K562 (cell line): Measurements from ENCODE around the gene PDCD11. TPM values are rescaled to one million over a fixed set of nuclear protein-coding genes. Genes with fewer than 3 reads are reported as not detected.

Experiments used
- ATAC-seq: fragments of 200-7000 bp; cut with Tn5 transposase; 3 replicates; pipeline ENCODE4 v1.9.1; 2020; ENCODE audit warnings: moderate library complexity
- BruUV-seq: library from RNA; stranded (reverse); fragments of 400-500 nt; replicated peaks from 2 replicates; lab custom pipeline; 2021; lab: Mats Ljungman, UMichigan
- CTCF ChIA-PET: fragments of 300-600 bp; formaldehyde crosslinking; extraction: SDS; loops from one replicate; lab custom pipeline; 2021; ENCODE audit warnings: low intra/inter-chr PET ratio; lab: Yijun Ruan, JAX
- POLR2A ChIA-PET: fragments of 300-600, 350-650 bp; sonication (Branson Sonifier 250); formaldehyde crosslinking; extraction: SDS; loops from one replicate; lab custom pipeline; 2021; ENCODE audit warnings: antibody characterized with exemption, inconsistent platforms; lab: Yijun Ruan, JAX
- DNase-seq, 4 experiments: peaks; one replicate each; pipeline versions ENCODE4 v3.0.0 to v3.0.0-alpha.2; 2011 to 2018; ENCODE audit warnings: low spot score in 3 of 4, mixed read lengths in 3 of 4; ENCODE audit errors: extremely low read depth in 1 of 4
- FAIRE-seq: peaks from 2 replicates; lab custom pipeline; 2011; peaks lifted over from hg19 to GRCh38; lab: Jason Lieb, UNC
- H2AFZ ChIP-seq: 2 replicates; pipeline ENCODE4 v1.6.0; 2011; ENCODE audit warnings: low read depth, low read length, control low read depth, inconsistent platforms
- H3K27ac ChIP-seq: fragments of 200-600 bp; 3 replicates; pipeline ENCODE4 v1.8.0; 2011; ENCODE audit warnings: low read depth, mild to moderate bottlenecking, control low read depth, inconsistent platforms, low read length, moderate library complexity, mixed read lengths; ENCODE audit errors: extremely low read depth
- H3K27me3 ChIP-seq, 2 experiments: fragments of 300-600 bp in 1 of 2; 2 replicates in 1 of 2; 3 replicates in 1 of 2; pipeline versions ENCODE4 v1.6.0 to v1.8.0; 2011; ENCODE audit warnings: inconsistent platforms in 2 of 2, low read length in 2 of 2, mild to moderate bottlenecking in 1 of 2, mixed read lengths in 1 of 2, moderate library complexity in 1 of 2; ENCODE audit not compliant: control insufficient read depth in 2 of 2, insufficient read depth in 2 of 2
- H3K36me3 ChIP-seq: fragments of 300-600 bp; 3 replicates; pipeline ENCODE4 v1.8.0; 2011; ENCODE audit warnings: mild to moderate bottlenecking, low read length, inconsistent platforms; ENCODE audit not compliant: control insufficient read depth, insufficient read depth
- H3K4me1 ChIP-seq, 2 experiments: fragments of 200-600 bp in 1 of 2; replicated peaks in 1 of 2; 2 replicates in 1 of 2; 3 replicates in 1 of 2; pipeline versions ENCODE4 v1.5.1 to v1.8.0; 2011; ENCODE audit warnings: inconsistent platforms in 2 of 2, low read length in 2 of 2, mild to moderate bottlenecking in 1 of 2, mixed read lengths in 1 of 2, moderate library complexity in 1 of 2; ENCODE audit not compliant: control insufficient read depth in 2 of 2, insufficient read depth in 2 of 2
- H3K4me2 ChIP-seq: 2 replicates; pipeline ENCODE4 v1.6.1; 2011; ENCODE audit warnings: low read length, control low read depth, inconsistent platforms, mixed read lengths; ENCODE audit not compliant: insufficient read depth
- H3K4me3 ChIP-seq: fragments of 200-600 bp; sonication (generic), shearing (Covaris generic); 2 replicates; pipeline ENCODE4 v1.5.1; 2016; ENCODE audit warnings: control low read depth, inconsistent platforms
- H3K79me2 ChIP-seq: fragments of 200-600 bp; 3 replicates; pipeline ENCODE4 v1.8.0; 2011; ENCODE audit warnings: low read length, inconsistent platforms; ENCODE audit not compliant: control insufficient read depth, insufficient read depth
- H3K9ac ChIP-seq, 2 experiments: 2 replicates each; pipeline versions ENCODE4 v1.6.0 to v1.6.1; 2011; ENCODE audit warnings: low read depth in 2 of 2, low read length in 2 of 2, control low read depth in 1 of 2, inconsistent platforms in 1 of 2, mild to moderate bottlenecking in 1 of 2, mixed read lengths in 1 of 2; ENCODE audit not compliant: insufficient read depth in 1 of 2
- H3K9me1 ChIP-seq: one replicate; pipeline ENCODE4 v1.6.0; 2011; ENCODE audit warnings: inconsistent platforms, mild to moderate bottlenecking, low read length, moderate library complexity; ENCODE audit not compliant: control insufficient read depth, insufficient read depth
- H3K9me3 ChIP-seq: replicated peaks from 2 replicates; pipeline ENCODE4 v1.5.1; 2011; ENCODE audit warnings: low read depth, low read length, inconsistent platforms; ENCODE audit not compliant: control insufficient read depth, insufficient read depth
- H4K20me1 ChIP-seq: replicated peaks from 2 replicates; pipeline ENCODE4 v1.6.1; 2011; ENCODE audit warnings: low read length, inconsistent platforms, mixed read lengths; ENCODE audit not compliant: control insufficient read depth, insufficient read depth
- ARID2 ChIP-seq: fragments of 450-650 bp; IDR thresholded peaks from 2 replicates; pipeline ENCODE4 v1.6.1; 2017; ENCODE audit warnings: antibody characterized with exemption, mild to moderate bottlenecking
- DDX20 ChIP-seq: fragments of 450-650 bp; IDR thresholded peaks from 2 replicates; pipeline ENCODE4 v1.6.1; 2016; ENCODE audit warnings: missing genetic modification characterization, low read depth, mild to moderate bottlenecking, missing compliant biosample characterization, moderate library complexity
- HDAC3 ChIP-seq: fragments of 450-650 bp; IDR thresholded peaks from 2 replicates; pipeline ENCODE4 v1.6.1; 2018; ENCODE audit warnings: borderline replicate concordance, mild to moderate bottlenecking, moderate library complexity; ENCODE audit not compliant: partially characterized antibody
- HIVEP1 ChIP-seq: fragments of 250-450 bp; sonication (Bioruptor Pico); IDR thresholded peaks from 2 replicates; pipeline ENCODE4 v1.4.0; 2020; ENCODE audit warnings: mild to moderate bottlenecking
- KLF16 ChIP-seq: IDR thresholded peaks from 2 replicates; pipeline ENCODE4 v1.6.1; 2016; ENCODE audit warnings: antibody characterized with exemption
- MYBL2 ChIP-seq, 2 experiments: fragments of 450-650 bp in 1 of 2; sonication (generic) in 1 of 2; formaldehyde crosslinking in 1 of 2; IDR thresholded peaks; 2 replicates each; pipeline versions ENCODE4 v1.6.1 to v1.8.1; 2017 to 2022; ENCODE audit warnings: borderline replicate concordance in 1 of 2, inconsistent platforms in 1 of 2, low read depth in 1 of 2, mild to moderate bottlenecking in 1 of 2, missing genetic modification reagents in 1 of 2, moderate library complexity in 1 of 2
- NUFIP1 ChIP-seq: fragments of 450-650 bp; IDR thresholded peaks from 2 replicates; pipeline ENCODE4 v1.6.1; 2018; ENCODE audit not compliant: partially characterized antibody
- TSC22D4 ChIP-seq: fragments of 450-650 bp; IDR thresholded peaks from 2 replicates; pipeline ENCODE4 v1.6.1; 2016; ENCODE audit warnings: missing genetic modification characterization, missing biosample characterization, control low read depth
- ZNF436 ChIP-seq: fragments of 250-450, 450-650 bp; sonication (Bioruptor Pico); formaldehyde crosslinking; IDR thresholded peaks from 2 replicates; pipeline ENCODE4 v1.7.0; 2020; ENCODE audit warnings: mild to moderate bottlenecking
- ZNF586 ChIP-seq: fragments of 450-650 bp; formaldehyde crosslinking; conservative IDR thresholded peaks from 2 replicates; pipeline ENCODE4 v1.4.0; 2020; ENCODE audit warnings: mild to moderate bottlenecking, moderate library complexity
- WGBS: fragments of 100-300 bp; shearing (Covaris generic); methylation state at CpG from one replicate; pipeline ENCODE4 v1.1.6; 2016; ENCODE audit warnings: low coverage, mixed read lengths; ENCODE audit not compliant: insufficient coverage; ENCODE audit errors: missing lambda C conversion rate; 5-methylcytosine and 5-hydroxymethylcytosine counted together
- in situ Hi-C: fragments of 300-500 bp; cut with MboI; formaldehyde crosslinking; loops from 4 replicates; pipeline ENCODE4 v1.15.0; 2018; ENCODE audit warnings: inconsistent platforms, mixed read lengths
- intact Hi-C: fragments of 100-400 bp; cut with micrococcal nuclease; formaldehyde crosslinking; loops from 2 replicates; pipeline ENCODE4 v1.14.2; 2022
- polyA plus RNA-seq, 8 experiments: library from polyadenylated mRNA; depleted of rRNA in 4 of 8; stranded (reverse) in 5 of 8; unstranded in 3 of 8; fragments of >200 nt; fragmentation: Nextera tagmentation in 2 of 8; fragmentation: Illumina TruSeq in 1 of 8; extraction: Ambion mirVana in 2 of 8; extraction: Trizol in 1 of 8; gene quantifications; 2 replicates each; pipeline versions ENCODE4 v1.2.1 to v1.2.3, GENCODE V29; 2011 to 2014; ENCODE audit warnings: inconsistent platforms in 1 of 8, missing spikeins in 1 of 8
- total RNA-seq, 7 experiments: library from RNA; depleted of rRNA in 6 of 7; stranded (reverse); fragments of >200 nt in 6 of 7; fragmentation: Illumina TruSeq in 2 of 7; extraction: Trizol in 2 of 7; gene quantifications; 2 replicates each; pipeline versions ENCODE4 v1.2.1 to v1.2.3, GENCODE V29; 2011 to 2021; ENCODE audit warnings: low replicate concordance in 1 of 7
- TF ChIP-seq, protein P1 (sequence below): fragments of 250-450 bp; sonication (Bioruptor Pico); IDR thresholded peaks from 2 replicates; pipeline ENCODE4 v1.4.0; 2020; ENCODE audit warnings: borderline replicate concordance
- TF ChIP-seq, protein P2 (sequence below), 2 experiments: fragments of 450-650 bp; conservative IDR thresholded peaks; 2 replicates each; pipeline ENCODE4 v1.6.1; 2017; ENCODE audit warnings: mild to moderate bottlenecking in 2 of 2, moderate library complexity in 2 of 2
- TF ChIP-seq, protein P3 (sequence below): sonication (generic); formaldehyde crosslinking; IDR thresholded peaks from 2 replicates; pipeline ENCODE4 v1.8.0; 2022; ENCODE audit warnings: mild to moderate bottlenecking, low read depth, missing genetic modification reagents
- TF ChIP-seq, protein P4 (sequence below): fragments of 250-450 bp; sonication (Bioruptor Pico); IDR thresholded peaks from 2 replicates; pipeline ENCODE4 v1.6.1; 2021; ENCODE audit warnings: mild to moderate bottlenecking
- TF ChIP-seq, protein P5 (sequence below): sonication (generic); formaldehyde crosslinking; IDR thresholded peaks from 2 replicates; pipeline ENCODE4 v1.8.0; 2022; ENCODE audit warnings: mild to moderate bottlenecking, missing genetic modification reagents

The PDCD11 gene
- total and polyA plus RNA-seq, 9 of the 15 experiments (the other 6 are each of a cell fraction or from before 2014, with no cell fraction given) = 14.8 to 73.8 (median 50.0) TPM

DNA sequence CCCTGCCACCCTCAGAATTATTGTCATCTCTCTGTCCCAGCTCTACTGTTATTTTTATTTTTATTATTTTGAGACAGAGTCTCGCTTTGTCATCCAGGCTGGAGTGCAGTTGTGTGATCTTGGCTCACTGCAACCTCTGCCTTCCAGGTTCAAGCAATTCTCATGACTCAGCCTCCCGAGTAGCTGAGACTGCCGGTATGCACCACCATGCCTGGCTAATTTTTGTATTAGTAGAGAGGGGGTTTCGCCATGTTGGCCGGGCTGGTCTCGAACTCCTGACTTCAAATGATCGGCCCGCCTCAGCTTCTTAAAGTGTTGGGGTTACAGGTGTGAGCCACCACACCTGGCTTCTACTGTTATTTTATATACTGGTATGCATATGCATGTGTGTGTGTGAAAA, 44.8 kb downstream of the PDCD11 start:
- no TSS peak for BruUV-seq
- TF ChIP-seq, protein P1, sequence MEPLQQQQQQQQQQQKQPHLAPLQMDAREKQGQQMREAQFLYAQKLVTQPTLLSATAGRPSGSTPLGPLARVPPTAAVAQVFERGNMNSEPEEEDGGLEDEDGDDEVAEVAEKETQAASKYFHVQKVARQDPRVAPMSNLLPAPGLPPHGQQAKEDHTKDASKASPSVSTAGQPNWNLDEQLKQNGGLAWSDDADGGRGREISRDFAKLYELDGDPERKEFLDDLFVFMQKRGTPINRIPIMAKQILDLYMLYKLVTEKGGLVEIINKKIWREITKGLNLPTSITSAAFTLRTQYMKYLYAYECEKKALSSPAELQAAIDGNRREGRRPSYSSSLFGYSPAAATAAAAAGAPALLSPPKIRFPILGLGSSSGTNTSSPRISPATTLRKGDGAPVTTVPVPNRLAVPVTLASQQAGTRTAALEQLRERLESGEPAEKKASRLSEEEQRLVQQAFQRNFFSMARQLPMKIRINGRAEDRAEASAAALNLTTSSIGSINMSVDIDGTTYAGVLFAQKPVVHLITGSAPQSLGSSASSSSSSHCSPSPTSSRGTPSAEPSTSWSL (CRISPR knock-in tag) = no peak
- TF ChIP-seq NUFIP1 (no peak), ZNF586 (no peak), ARID2 (no peak), HIVEP1 (CRISPR knock-in tag) (no peak), ZNF436 (CRISPR knock-in tag) (no peak), HDAC3 (no peak), MYBL2 (IDR thresholded peaks at IDR 0.05; ENCODE audit: low read depth) (no peak), MYBL2 (CRISPR knock-in tag; IDR thresholded peaks at IDR 0.05; ENCODE audit: borderline replicate concordance) (no peak), DDX20 (no peak), TSC22D4 (tag) (no peak), KLF16 (no peak)
- TF ChIP-seq, protein P2, sequence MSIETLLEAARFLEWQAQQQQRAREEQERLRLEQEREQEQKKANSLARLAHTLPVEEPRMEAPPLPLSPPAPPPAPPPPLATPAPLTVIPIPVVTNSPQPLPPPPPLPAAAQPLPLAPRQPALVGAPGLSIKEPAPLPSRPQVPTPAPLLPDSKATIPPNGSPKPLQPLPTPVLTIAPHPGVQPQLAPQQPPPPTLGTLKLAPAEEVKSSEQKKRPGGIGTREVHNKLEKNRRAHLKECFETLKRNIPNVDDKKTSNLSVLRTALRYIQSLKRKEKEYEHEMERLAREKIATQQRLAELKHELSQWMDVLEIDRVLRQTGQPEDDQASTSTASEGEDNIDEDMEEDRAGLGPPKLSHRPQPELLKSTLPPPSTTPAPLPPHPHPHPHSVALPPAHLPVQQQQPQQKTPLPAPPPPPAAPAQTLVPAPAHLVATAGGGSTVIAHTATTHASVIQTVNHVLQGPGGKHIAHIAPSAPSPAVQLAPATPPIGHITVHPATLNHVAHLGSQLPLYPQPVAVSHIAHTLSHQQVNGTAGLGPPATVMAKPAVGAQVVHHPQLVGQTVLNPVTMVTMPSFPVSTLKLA (conservative IDR thresholded peaks at IDR 0.05) = no peak
- TF ChIP-seq, protein P3, sequence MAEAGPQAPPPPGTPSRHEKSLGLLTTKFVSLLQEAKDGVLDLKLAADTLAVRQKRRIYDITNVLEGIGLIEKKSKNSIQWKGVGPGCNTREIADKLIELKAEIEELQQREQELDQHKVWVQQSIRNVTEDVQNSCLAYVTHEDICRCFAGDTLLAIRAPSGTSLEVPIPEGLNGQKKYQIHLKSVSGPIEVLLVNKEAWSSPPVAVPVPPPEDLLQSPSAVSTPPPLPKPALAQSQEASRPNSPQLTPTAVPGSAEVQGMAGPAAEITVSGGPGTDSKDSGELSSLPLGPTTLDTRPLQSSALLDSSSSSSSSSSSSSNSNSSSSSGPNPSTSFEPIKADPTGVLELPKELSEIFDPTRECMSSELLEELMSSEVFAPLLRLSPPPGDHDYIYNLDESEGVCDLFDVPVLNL = no peak
- TF ChIP-seq, protein P4, sequence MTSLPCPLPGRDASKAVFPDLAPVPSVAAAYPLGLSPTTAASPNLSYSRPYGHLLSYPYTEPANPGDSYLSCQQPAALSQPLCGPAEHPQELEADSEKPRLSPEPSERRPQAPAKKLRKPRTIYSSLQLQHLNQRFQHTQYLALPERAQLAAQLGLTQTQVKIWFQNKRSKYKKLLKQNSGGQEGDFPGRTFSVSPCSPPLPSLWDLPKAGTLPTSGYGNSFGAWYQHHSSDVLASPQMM (CRISPR knock-in tag) = no peak
- TF ChIP-seq, protein P5, sequence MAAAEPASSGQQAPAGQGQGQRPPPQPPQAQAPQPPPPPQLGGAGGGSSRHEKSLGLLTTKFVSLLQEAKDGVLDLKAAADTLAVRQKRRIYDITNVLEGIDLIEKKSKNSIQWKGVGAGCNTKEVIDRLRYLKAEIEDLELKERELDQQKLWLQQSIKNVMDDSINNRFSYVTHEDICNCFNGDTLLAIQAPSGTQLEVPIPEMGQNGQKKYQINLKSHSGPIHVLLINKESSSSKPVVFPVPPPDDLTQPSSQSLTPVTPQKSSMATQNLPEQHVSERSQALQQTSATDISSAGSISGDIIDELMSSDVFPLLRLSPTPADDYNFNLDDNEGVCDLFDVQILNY (CRISPR knock-in tag) = no peak
- H4K20me1 ChIP-seq = no peaks in the 10 kb centered on the region
- FAIRE-seq (no peak), DNase-seq (no peak), ATAC-seq (no peak)
- CTCF ChIA-PET = no interaction called here
- POLR2A ChIA-PET = interaction anchor here (1.2 kb wide), 1 partner anchor 135 kb away, joined by 3 read pairs; no protein-coding TSS in a partner anchor
- no peak overlapping the region for H2AFZ ChIP-seq
- no peaks in the 10 kb centered on the region for H3K9me3 ChIP-seq
- no peak overlapping the region for H3K9ac ChIP-seq
- WGBS = 93% methylated on average over 6 of the region's 8 CpGs
- H3K79me2 ChIP-seq = no peaks in the 10 kb centered on the region
- no peak overlapping the region for H3K4me3 ChIP-seq
- no peaks in the 10 kb centered on the region for H3K9me1 ChIP-seq
- intact Hi-C loops (no loop called here), in situ Hi-C loops (no loop called here)
- H3K36me3 ChIP-seq = peaks cover 95% of the 10 kb centered on the region; the same call in 2 of the 3 replicates
- H3K27me3 ChIP-seq = no peaks in the 10 kb centered on the region
- no peaks in the 10 kb centered on the region; a peak in 1 of 5 replicates for H3K4me1 ChIP-seq
- H3K4me2 ChIP-seq = no peak overlapping the region
- no peak overlapping the region for H3K27ac ChIP-seq
